Stimulated activated CD8-positive, alpha-beta memory T cell treated with anti-CD3 and anti-CD28 coated beads, Interleukin-7, amount 100 ng/mL, for 4 hours (primary cell): ENCODE results near the gene STK10.

ENCODE experiments used
- DNase-seq, 2 donors: peaks; one replicate each; pipeline ENCODE4 v3.0.0-alpha.2; 2020; ENCODE audit warnings: low read depth in 2 of 2

The STK10 gene

GRCh38 chr5:172110260-172110815 is 77.7 kb downstream of the STK10 start:
- no peak for DNase-seq

DNA sequence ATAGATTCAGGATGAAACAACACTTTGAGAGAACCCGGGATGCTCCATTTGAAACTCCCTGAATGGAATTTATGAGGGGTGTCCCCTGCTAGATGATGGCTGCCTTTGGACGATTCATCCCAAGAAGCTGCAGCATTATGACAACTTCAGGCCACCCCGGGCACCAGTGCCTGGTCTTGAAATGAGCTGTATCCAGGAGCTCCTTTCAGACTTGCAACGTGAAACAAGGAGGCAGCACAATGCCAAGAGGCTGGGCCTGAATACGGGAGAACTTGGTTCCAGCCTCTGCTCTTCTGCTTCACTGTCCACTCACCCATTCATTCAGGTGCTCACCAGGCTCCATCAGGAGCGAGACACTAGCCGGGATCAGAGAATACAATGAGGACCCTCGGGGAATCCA is 78.3 kb downstream of the STK10 start:
- no peak for DNase-seq

DNA sequence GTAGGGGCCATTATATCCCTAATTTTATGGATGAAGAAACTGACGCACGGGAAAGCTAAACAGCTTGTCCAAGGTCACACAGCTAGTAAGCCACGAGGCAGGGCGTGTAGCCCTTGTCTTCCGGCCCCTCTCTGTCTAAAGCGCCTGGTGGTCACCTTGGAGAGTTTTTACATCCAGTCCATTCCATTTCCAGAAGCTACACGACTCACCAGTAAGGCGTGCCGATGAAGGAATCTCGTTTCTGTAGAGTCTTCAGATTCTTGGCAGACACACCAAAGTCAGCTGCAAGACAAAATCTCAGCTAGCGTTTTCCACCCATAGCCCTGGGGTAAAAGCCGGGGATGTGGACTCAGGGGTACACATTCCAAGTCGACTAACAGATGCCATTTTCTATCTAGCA is 80.5 kb downstream of the STK10 start:
- no peak for DNase-seq

GRCh38 chr5:172106511-172107356 is 81.3 kb downstream of the STK10 start:
- DNase-seq = peak; percentile 44 to 56

- no peak for DNase-seq
Measured at GRCh38 chr5:172105811-172106210, 82.2 kb downstream of the STK10 start.

GRCh38 chr5:172104801-172105701 is 83.0 kb downstream of the STK10 start:
- DNase-seq = no peak

DNA sequence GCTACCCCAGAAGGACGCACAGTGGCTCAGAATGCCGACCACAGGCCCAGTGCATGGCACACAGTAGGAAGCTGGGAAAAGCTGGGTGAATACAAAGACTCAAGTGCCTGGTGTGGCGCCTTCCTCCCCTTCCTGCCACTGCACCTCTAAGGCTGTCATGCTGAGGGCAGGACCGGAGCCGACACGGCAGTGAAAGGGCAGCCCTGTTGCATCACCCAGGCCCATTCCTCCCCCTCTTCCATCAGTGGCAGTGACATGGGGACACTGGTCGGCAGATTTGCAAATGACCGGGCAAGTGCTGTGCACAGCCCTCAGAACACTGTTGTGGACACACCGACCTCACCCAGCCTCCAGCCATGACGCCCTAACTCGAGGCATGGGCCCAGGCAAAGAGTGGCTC is 84.0 kb downstream of the STK10 start:
- no peak for DNase-seq

- no peak for DNase-seq
Measured at GRCh38 chr5:172102913-172103626, 85.0 kb downstream of the STK10 start.

GRCh38 chr5:172102218-172102870 is 85.7 kb downstream of the STK10 start:
- no peak for DNase-seq

DNA sequence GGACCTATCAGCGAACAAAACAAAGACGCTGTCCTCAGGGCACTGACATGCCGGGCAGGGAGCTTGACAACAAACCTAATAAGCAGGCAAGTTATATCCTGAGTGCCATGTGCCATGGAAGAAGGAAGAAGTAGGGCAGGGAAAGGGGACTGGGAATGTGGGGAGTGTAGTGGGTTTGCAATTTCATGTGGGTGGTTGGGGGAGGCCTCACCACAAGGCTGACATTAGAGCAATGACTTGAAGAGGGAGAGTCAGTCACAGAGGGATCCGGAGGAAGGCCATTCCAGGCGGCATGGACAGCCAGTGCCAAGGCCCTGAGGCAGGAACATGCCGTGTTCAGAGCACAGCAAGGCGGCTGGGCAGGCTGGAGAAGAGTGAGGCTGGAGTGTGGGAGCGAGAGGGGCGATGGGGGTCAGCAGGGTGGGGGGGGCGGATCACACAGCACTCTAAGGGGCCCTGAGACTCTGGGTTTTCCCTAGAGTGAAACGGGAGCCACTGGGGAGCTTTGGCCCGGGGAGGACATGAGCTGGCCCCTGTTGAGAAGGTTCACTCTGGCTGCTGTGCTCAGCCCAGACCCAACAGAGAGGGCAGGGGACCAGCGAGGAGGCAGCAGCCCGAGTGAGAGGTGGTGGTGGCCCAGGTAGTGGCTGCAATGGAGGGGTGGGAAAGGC is 86.3 kb downstream of the STK10 start:
- DNase-seq = no peak

GRCh38 chr5:172098883-172099282 is 89.1 kb downstream of the STK10 start:
- DNase-seq = no peak

DNA sequence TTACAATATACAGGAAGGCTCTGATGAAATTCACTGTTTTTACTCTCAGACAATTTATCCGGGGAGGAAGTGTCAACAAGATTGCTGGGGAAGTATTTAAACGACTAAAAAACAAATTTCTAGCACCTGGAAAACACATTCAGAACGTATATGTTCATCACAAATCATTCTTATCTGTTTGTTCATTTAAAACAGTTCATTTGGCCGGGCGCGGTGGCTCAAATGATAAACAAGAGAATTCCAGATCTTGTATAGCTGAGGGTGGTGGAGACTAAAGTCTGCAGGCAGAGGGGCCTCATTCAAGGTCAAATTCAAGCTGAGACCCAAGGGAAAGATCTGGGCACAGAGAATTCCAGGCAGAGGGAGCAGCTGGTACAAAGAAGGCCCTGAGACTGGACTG is 90.0 kb downstream of the STK10 start:
- DNase-seq = no peak

- no peak for DNase-seq
Measured at GRCh38 chr5:172097356-172097755, 90.7 kb downstream of the STK10 start.

GRCh38 chr5:172096207-172096940 is 91.7 kb downstream of the STK10 start:
- no peak for DNase-seq

DNA sequence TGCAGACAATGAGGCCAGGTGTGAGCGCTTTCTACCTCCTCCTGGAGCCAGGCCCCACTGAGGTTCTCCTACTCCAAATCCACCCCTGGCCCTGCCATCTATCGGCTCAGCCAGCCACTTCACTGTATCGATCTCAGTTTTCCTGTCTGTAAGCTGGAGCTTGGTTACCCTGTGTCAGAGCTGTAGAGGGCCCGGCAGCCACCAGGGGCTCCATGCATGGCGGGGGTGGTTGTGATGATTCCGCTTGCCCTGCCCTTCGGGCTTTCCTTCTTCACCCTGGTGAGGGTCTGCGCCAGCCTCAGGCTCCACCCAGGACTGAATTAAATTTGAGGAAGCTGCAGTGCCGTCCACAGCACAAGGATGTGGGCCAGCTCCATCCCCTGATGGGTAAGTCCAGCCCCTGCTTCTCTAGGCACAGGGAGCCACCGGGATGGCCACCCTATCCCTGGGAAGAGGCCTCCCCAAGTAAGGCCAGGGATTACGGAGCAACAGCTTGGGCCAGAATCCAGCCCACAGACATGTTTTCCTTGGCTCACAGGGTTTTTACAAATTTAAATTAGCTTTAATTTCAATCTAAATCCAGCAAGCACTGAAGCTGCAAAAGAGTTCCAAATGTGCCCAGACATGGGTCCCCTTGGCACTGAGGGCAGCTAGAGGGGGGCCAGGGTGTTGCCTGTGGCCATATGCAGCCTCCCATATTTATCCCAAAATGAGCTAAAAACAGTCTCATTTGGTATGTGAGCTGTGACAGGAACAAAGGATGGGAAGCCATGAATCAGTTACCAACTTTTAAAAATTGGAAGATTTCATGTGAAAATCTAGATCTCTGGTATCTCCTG is 92.4 kb downstream of the STK10 start:
- no peak for DNase-seq

GRCh38 chr5:172093965-172094364 is 94.1 kb downstream of the STK10 start:
- no peak for DNase-seq

DNA sequence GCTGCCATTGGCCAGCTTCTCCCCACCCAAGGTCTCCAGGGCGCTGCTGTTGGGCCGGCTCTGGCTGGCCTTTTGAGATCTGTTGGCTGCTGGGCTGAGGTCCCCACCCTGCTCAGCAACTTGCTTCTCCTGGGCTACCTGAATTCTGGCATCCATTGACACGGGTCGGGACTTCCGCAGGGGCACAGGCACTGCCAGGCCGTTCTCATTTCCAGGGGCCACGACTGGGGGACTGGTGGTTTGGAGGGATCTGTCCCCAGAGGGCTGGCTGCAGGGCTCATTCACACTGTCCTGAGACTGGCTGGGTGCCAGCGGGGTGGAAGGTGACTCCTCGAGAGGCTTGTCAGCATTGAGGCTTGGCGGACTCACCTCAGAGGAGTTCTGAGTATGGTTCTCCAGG is 94.5 kb downstream of the STK10 start:
- no peak for DNase-seq

DNA sequence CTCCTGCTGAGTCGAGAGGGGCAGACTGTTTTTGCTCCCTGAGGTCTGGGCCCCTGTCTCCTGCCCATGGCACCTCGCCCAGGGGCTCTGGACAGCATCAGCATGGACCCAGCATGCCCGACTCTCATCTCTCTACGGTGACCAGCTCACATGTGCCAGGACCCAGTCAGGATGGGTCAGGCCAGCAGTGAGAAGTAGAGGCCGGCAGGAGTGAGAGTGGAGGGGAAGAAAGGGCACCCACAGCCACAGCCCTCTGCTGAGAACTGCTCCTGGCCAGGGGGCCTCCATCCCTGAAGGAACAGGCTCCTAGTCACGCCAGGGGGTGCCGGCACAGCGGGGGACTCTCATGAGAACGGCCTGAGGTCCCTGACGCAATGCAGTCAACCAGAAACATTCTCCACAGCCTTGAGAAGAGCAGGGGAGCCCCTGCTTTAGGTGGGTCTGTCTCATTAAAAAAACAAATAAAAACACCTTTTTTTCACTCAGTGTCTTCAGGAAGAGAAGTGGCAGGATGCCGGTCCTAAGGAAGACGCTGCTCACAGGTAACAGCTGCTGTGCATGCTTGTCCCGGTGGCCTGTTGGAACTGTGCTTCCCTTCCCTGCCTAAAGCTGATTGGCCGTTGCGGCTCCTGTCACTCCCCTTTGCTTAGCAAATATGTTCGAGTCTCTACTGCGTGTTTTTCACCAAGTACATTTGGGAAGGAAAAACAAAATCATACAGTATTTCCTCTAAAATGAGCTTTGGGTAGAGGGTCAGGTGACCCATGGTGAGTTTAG is 95.9 kb downstream of the STK10 start:
- no peak for DNase-seq
